H1 (cell line): Measurements from ENCODE around the gene DCAF4. TPM values are rescaled to one million over a fixed set of nuclear protein-coding genes. Genes with fewer than 3 reads are reported as not detected.

ENCODE experiments used
- ASH2L ChIP-seq: fragments of 200-600, 300-600 bp; sonication (generic); IDR thresholded peaks from one replicate; pipeline ENCODE4 v1.7.1; 2017; ENCODE audit warnings: low read length
- EGR1 ChIP-seq: IDR thresholded peaks from 2 replicates; pipeline ENCODE4 v1.6.1; 2011; ENCODE audit warnings: low read depth, low read length, borderline replicate concordance
- EZH2 ChIP-seq: fragments of 200-600 bp; sonication (generic); IDR thresholded peaks from 2 replicates; pipeline ENCODE4 v1.7.1; 2012; ENCODE audit warnings: low read depth, mild to moderate bottlenecking, moderate library complexity, low read length, inconsistent platforms; ENCODE audit not compliant: severe bottlenecking
- JUN ChIP-seq: IDR thresholded peaks from 2 replicates; pipeline ENCODE4 v1.6.1; 2011; ENCODE audit warnings: low read depth, mild to moderate bottlenecking, improper control_type of control experiment, low read length
- KDM4A ChIP-seq: IDR thresholded peaks from one replicate; pipeline ENCODE4 v1.7.1; 2012; ENCODE audit warnings: low read depth, mild to moderate bottlenecking, moderate library complexity, low read length, inconsistent platforms; ENCODE audit not compliant: severe bottlenecking
- NRF1 ChIP-seq: IDR thresholded peaks from 2 replicates; pipeline ENCODE4 v1.6.1; 2011; ENCODE audit warnings: mild to moderate bottlenecking, low read depth, low read length, improper control_type of control experiment
- SIN3A ChIP-seq, 2 experiments: IDR thresholded peaks in 1 of 2; conservative IDR thresholded peaks in 1 of 2; 2 replicates each; pipeline ENCODE4 v1.6.1; 2011 to 2012; ENCODE audit warnings: low read length in 2 of 2, improper control_type of control experiment in 1 of 2, low read depth in 1 of 2, mild to moderate bottlenecking in 1 of 2
- SP4 ChIP-seq: IDR thresholded peaks from 2 replicates; pipeline ENCODE4 v1.6.1; 2012; ENCODE audit warnings: low read length, inconsistent platforms
- SRF ChIP-seq: IDR thresholded peaks from 2 replicates; pipeline ENCODE4 v1.6.1; 2011; ENCODE audit warnings: mild to moderate bottlenecking, low read depth, low read length, moderate library complexity
- TCF12 ChIP-seq: IDR thresholded peaks from 2 replicates; pipeline ENCODE4 v1.6.1; 2011; ENCODE audit warnings: low read depth, mild to moderate bottlenecking, low read length
- polyA plus RNA-seq, 7 experiments: library from polyadenylated mRNA; depleted of rRNA in 3 of 7; stranded (reverse) in 5 of 7; unstranded in 2 of 7; fragments of >200 nt in 5 of 7; fragments of 200-250 nt in 2 of 7; gene quantifications; 1 replicate in 5 of 7; 2 replicates in 1 of 7; 4 replicates in 1 of 7; pipeline versions ENCODE4 v1.2.1 to v1.2.3, GENCODE V29; 2011 to 2013; ENCODE audit warnings: missing spikeins in 2 of 7, mixed read lengths in 2 of 7
- total RNA-seq: library from RNA; stranded (reverse); fragmentation: NEBNext Ultra II Directional; extraction: Animal tissue kit (Norgen Biotek cat#: 25700); gene quantifications from 2 replicates; pipeline ENCODE4 v1.2.1, GENCODE V29; 2021
- TF ChIP-seq, protein P1 (sequence below): fragments of 300-600 bp; sonication (generic); IDR thresholded peaks from 2 replicates; pipeline ENCODE4 v1.7.1; 2012; ENCODE audit warnings: low read length, moderate library complexity, mild to moderate bottlenecking, inconsistent platforms; ENCODE audit not compliant: insufficient replicate concordance

DCAF4 gene
- total and polyA plus RNA-seq, 2 of the 8 experiments (the other 6 are each of a cell fraction or from before 2014, with no cell fraction given), result 17.0 to 21.1 TPM

DNA sequence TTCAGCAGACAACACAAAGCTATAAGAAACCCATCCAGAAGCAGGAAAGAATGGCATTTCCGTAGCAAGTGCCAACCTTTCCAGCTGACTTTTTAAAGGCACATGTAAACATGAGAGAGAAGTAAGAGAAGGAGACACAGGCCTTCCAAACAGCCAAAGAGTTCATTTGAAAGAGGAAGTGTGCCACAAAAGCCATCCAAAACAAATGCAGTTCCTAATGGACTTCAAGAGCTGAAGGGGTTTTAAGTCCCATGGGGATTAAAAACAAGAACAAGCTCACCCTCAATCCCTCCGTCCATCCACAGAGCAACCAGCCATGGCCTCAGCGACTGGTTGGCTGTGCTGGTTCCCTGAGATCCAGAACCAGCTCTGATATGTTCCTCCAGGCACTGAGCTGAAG lies 27.8 kb upstream of the DCAF4 start (continued):
- TF ChIP-seq, protein P1, sequence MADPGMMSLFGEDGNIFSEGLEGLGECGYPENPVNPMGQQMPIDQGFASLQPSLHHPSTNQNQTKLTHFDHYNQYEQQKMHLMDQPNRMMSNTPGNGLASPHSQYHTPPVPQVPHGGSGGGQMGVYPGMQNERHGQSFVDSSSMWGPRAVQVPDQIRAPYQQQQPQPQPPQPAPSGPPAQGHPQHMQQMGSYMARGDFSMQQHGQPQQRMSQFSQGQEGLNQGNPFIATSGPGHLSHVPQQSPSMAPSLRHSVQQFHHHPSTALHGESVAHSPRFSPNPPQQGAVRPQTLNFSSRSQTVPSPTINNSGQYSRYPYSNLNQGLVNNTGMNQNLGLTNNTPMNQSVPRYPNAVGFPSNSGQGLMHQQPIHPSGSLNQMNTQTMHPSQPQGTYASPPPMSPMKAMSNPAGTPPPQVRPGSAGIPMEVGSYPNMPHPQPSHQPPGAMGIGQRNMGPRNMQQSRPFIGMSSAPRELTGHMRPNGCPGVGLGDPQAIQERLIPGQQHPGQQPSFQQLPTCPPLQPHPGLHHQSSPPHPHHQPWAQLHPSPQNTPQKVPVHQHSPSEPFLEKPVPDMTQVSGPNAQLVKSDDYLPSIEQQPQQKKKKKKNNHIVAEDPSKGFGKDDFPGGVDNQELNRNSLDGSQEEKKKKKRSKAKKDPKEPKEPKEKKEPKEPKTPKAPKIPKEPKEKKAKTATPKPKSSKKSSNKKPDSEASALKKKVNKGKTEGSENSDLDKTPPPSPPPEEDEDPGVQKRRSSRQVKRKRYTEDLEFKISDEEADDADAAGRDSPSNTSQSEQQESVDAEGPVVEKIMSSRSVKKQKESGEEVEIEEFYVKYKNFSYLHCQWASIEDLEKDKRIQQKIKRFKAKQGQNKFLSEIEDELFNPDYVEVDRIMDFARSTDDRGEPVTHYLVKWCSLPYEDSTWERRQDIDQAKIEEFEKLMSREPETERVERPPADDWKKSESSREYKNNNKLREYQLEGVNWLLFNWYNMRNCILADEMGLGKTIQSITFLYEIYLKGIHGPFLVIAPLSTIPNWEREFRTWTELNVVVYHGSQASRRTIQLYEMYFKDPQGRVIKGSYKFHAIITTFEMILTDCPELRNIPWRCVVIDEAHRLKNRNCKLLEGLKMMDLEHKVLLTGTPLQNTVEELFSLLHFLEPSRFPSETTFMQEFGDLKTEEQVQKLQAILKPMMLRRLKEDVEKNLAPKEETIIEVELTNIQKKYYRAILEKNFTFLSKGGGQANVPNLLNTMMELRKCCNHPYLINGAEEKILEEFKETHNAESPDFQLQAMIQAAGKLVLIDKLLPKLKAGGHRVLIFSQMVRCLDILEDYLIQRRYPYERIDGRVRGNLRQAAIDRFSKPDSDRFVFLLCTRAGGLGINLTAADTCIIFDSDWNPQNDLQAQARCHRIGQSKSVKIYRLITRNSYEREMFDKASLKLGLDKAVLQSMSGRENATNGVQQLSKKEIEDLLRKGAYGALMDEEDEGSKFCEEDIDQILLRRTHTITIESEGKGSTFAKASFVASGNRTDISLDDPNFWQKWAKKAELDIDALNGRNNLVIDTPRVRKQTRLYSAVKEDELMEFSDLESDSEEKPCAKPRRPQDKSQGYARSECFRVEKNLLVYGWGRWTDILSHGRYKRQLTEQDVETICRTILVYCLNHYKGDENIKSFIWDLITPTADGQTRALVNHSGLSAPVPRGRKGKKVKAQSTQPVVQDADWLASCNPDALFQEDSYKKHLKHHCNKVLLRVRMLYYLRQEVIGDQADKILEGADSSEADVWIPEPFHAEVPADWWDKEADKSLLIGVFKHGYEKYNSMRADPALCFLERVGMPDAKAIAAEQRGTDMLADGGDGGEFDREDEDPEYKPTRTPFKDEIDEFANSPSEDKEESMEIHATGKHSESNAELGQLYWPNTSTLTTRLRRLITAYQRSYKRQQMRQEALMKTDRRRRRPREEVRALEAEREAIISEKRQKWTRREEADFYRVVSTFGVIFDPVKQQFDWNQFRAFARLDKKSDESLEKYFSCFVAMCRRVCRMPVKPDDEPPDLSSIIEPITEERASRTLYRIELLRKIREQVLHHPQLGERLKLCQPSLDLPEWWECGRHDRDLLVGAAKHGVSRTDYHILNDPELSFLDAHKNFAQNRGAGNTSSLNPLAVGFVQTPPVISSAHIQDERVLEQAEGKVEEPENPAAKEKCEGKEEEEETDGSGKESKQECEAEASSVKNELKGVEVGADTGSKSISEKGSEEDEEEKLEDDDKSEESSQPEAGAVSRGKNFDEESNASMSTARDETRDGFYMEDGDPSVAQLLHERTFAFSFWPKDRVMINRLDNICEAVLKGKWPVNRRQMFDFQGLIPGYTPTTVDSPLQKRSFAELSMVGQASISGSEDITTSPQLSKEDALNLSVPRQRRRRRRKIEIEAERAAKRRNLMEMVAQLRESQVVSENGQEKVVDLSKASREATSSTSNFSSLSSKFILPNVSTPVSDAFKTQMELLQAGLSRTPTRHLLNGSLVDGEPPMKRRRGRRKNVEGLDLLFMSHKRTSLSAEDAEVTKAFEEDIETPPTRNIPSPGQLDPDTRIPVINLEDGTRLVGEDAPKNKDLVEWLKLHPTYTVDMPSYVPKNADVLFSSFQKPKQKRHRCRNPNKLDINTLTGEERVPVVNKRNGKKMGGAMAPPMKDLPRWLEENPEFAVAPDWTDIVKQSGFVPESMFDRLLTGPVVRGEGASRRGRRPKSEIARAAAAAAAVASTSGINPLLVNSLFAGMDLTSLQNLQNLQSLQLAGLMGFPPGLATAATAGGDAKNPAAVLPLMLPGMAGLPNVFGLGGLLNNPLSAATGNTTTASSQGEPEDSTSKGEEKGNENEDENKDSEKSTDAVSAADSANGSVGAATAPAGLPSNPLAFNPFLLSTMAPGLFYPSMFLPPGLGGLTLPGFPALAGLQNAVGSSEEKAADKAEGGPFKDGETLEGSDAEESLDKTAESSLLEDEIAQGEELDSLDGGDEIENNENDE, result no peak
- TF ChIP-seq EGR1 (no peak), KDM4A (no peak), SRF (no peak), SP4 (no peak), JUN (no peak), SIN3A (conservative IDR thresholded peaks at IDR 0.05 in 1 of 2, IDR thresholded peaks at IDR 0.05 in 1 of 2; ENCODE audit: low read depth in 1 of 2, low read length in 2 of 2) (no peak), EZH2 (no peak), ASH2L (no peak), NRF1 (no peak), TCF12 (no peak)
- TF ChIP-seq, all 59 proteins: peak for 0
